Measurements from ENCODE around the gene TMSB10.

TMSB10 gene

DNA sequence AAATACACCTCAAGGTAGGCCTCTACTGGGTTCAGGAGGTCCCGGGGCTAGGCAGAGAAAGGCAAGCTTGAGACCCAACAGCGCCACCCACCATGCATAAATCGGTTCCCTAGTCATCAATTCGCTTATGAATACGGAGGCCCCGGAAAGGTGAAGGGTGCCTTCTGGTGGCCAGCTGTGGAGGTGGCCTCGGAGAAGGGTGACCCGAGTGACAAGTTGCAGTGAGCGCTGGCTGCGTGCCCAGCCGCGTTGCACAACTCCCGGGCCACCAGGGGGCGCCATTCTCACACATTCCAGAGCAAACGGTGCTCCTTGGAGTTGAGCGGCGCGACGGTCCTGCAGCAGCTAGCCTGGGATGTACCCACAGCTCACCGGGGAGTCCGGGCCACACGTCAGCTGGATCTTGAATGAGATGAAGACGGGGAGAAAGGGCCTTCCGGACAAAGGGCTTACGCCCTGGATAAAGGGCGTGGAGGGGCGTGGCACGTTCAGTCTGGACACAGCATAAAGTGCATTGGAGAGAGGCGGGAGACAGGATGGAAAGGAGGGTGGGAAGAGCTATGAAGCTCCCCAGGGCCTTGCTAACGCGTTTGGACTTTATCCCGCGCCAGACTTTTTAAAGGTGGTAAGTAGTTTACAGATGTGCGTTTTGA, 20.4 kb downstream of the TMSB10 start (continued):
- peak; percentile 64 for TF ChIP-seq ZNF324 (tag by site-specific recombination; IDR thresholded peaks at IDR 0.05)
- TF ChIP-seq OSR2 (tag by site-specific recombination; IDR thresholded peaks at IDR 0.05) = 0 out of 2 replicates have a peak, but pooled peaks have one; percentile 17
- 0 out of 2 replicates have a peak, but pooled peaks have one; percentile 54 for TF ChIP-seq ZNF221 (tag by site-specific recombination; IDR thresholded peaks at IDR 0.05; ENCODE audit: borderline replicate concordance)
- TF ChIP-seq ZNF658 (tag by site-specific recombination; IDR thresholded peaks at IDR 0.05) = no peak
- TF ChIP-seq, protein P1, sequence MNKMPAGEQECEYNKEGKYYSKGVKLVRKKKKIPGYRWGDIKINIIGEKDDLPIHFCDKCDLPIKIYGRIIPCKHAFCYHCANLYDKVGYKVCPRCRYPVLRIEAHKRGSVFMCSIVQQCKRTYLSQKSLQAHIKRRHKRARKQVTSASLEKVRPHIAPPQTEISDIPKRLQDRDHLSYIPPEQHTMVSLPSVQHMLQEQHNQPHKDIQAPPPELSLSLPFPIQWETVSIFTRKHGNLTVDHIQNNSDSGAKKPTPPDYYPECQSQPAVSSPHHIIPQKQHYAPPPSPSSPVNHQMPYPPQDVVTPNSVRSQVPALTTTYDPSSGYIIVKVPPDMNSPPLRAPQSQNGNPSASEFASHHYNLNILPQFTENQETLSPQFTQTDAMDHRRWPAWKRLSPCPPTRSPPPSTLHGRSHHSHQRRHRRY (tag by site-specific recombination; IDR thresholded peaks at IDR 0.05) = no peak
- TF ChIP-seq ZNF274 (IDR thresholded peaks at IDR 0.05; ENCODE audit: low read length) = no peak
- no peak for TF ChIP-seq ZNF274 (tag by site-specific recombination; IDR thresholded peaks at IDR 0.05; ENCODE audit: borderline replicate concordance)
- TF ChIP-seq, protein P2, sequence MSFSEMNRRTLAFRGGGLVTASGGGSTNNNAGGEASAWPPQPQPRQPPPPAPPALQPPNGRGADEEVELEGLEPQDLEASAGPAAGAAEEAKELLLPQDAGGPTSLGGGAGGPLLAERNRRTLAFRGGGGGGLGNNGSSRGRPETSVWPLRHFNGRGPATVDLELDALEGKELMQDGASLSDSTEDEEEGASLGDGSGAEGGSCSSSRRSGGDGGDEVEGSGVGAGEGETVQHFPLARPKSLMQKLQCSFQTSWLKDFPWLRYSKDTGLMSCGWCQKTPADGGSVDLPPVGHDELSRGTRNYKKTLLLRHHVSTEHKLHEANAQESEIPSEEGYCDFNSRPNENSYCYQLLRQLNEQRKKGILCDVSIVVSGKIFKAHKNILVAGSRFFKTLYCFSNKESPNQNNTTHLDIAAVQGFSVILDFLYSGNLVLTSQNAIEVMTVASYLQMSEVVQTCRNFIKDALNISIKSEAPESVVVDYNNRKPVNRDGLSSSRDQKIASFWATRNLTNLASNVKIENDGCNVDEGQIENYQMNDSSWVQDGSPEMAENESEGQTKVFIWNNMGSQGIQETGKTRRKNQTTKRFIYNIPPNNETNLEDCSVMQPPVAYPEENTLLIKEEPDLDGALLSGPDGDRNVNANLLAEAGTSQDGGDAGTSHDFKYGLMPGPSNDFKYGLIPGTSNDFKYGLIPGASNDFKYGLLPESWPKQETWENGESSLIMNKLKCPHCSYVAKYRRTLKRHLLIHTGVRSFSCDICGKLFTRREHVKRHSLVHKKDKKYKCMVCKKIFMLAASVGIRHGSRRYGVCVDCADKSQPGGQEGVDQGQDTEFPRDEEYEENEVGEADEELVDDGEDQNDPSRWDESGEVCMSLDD (tag by site-specific recombination; IDR thresholded peaks at IDR 0.05) = peak; percentile 25; the same call in 1 of the 2 replicates
- TF ChIP-seq ZNF571 (tag by site-specific recombination; IDR thresholded peaks at IDR 0.05) = no peak
- TF ChIP-seq ZBTB17 (tag by site-specific recombination; IDR thresholded peaks at IDR 0.05) = peak; percentile 89
- no peak for TF ChIP-seq YY2 (tag by site-specific recombination; IDR thresholded peaks at IDR 0.05)
- TF ChIP-seq, protein P3, sequence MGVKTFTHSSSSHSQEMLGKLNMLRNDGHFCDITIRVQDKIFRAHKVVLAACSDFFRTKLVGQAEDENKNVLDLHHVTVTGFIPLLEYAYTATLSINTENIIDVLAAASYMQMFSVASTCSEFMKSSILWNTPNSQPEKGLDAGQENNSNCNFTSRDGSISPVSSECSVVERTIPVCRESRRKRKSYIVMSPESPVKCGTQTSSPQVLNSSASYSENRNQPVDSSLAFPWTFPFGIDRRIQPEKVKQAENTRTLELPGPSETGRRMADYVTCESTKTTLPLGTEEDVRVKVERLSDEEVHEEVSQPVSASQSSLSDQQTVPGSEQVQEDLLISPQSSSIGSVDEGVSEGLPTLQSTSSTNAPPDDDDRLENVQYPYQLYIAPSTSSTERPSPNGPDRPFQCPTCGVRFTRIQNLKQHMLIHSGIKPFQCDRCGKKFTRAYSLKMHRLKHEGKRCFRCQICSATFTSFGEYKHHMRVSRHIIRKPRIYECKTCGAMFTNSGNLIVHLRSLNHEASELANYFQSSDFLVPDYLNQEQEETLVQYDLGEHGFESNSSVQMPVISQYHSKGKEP (tag by site-specific recombination; IDR thresholded peaks at IDR 0.05) = peak; percentile 93
- TF ChIP-seq ZNF621 (tag by site-specific recombination; IDR thresholded peaks at IDR 0.05) = no peak
- TF ChIP-seq ZBTB8A (tag by site-specific recombination; IDR thresholded peaks at IDR 0.05) = peak; percentile 92
- no peak for TF ChIP-seq YY1 (tag by site-specific recombination; IDR thresholded peaks at IDR 0.05)
- TF ChIP-seq ZNF37A (tag by site-specific recombination; IDR thresholded peaks at IDR 0.05) = no peak
- peak; percentile 75 for TF ChIP-seq SCRT2 (tag by site-specific recombination; IDR thresholded peaks at IDR 0.05)
- TF ChIP-seq ZNF366 (tag by site-specific recombination; conservative IDR thresholded peaks at IDR 0.05) = peak; percentile 66
- TF ChIP-seq ZNF184 (tag by site-specific recombination; IDR thresholded peaks at IDR 0.05) = peak; percentile 72; the same call in 1 of the 2 replicates
- TF ChIP-seq ZNF140 (tag by site-specific recombination; IDR thresholded peaks at IDR 0.05) = no peak
- peak; percentile 48; the same call in 1 of the 2 replicates for TF ChIP-seq ZNF76 (tag by site-specific recombination; IDR thresholded peaks at IDR 0.05; ENCODE audit: borderline replicate concordance, low read depth)
- TF ChIP-seq ZNF391 (tag by site-specific recombination; IDR thresholded peaks at IDR 0.05; ENCODE audit: borderline replicate concordance, low read depth) = peak; percentile 75; the same call in 1 of the 2 replicates
- TF ChIP-seq ZNF558 (tag by site-specific recombination; IDR thresholded peaks at IDR 0.05) = no peak
- peak; percentile 45; the same call in 1 of the 2 replicates for TF ChIP-seq WT1 (tag by site-specific recombination; IDR thresholded peaks at IDR 0.05)
- TF ChIP-seq ZNF561 (tag by site-specific recombination; IDR thresholded peaks at IDR 0.05; ENCODE audit: borderline replicate concordance) = peak; percentile 62; the same call in 1 of the 2 replicates
- TF ChIP-seq, protein P4, sequence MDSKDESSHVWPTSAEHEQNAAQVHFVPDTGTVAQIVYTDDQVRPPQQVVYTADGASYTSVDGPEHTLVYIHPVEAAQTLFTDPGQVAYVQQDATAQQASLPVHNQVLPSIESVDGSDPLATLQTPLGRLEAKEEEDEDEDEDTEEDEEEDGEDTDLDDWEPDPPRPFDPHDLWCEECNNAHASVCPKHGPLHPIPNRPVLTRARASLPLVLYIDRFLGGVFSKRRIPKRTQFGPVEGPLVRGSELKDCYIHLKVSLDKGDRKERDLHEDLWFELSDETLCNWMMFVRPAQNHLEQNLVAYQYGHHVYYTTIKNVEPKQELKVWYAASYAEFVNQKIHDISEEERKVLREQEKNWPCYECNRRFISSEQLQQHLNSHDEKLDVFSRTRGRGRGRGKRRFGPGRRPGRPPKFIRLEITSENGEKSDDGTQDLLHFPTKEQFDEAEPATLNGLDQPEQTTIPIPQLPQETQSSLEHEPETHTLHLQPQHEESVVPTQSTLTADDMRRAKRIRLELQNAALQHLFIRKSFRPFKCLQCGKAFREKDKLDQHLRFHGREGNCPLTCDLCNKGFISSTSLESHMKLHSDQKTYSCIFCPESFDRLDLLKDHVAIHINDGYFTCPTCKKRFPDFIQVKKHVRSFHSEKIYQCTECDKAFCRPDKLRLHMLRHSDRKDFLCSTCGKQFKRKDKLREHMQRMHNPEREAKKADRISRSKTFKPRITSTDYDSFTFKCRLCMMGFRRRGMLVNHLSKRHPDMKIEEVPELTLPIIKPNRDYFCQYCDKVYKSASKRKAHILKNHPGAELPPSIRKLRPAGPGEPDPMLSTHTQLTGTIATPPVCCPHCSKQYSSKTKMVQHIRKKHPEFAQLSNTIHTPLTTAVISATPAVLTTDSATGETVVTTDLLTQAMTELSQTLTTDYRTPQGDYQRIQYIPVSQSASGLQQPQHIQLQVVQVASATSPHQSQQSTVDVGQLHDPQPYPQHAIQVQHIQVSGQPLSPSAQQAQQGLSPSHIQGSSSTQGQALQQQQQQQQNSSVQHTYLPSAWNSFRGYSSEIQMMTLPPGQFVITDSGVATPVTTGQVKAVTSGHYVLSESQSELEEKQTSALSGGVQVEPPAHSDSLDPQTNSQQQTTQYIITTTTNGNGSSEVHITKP (tag by site-specific recombination; IDR thresholded peaks at IDR 0.05) = peak; percentile 54
- TF ChIP-seq ZNF10 (tag by site-specific recombination; IDR thresholded peaks at IDR 0.05) = peak; percentile 94
- TF ChIP-seq HOXA7 (CRISPR knock-in tag; IDR thresholded peaks at IDR 0.05; ENCODE audit: borderline replicate concordance) = no peak
- TF ChIP-seq ZNF133 (tag by site-specific recombination; IDR thresholded peaks at IDR 0.05) = no peak

Measured in HEK293 (cell line).